DOHH2 (cell line): ENCODE data around the gene RAP2A.

ENCODE experiments used
- EZH2phosphoT487 ChIP-seq: fragments of 200-600 bp; sonication (generic); IDR thresholded peaks from 2 replicates; pipeline ENCODE4 v1.6.1; 2017; ENCODE audit warnings: borderline replicate concordance, mild to moderate bottlenecking, antibody characterized with exemption, low read length, moderate library complexity, mixed read lengths
- TF ChIP-seq, protein P1 (sequence below): fragments of 200-600 bp; sonication (generic); IDR thresholded peaks from one replicate; pipeline ENCODE4 v1.5.1; 2014; ENCODE audit warnings: antibody characterized with exemption, mild to moderate bottlenecking, low read depth, low read length; ENCODE audit not compliant: poor library complexity, severe bottlenecking

DNA sequence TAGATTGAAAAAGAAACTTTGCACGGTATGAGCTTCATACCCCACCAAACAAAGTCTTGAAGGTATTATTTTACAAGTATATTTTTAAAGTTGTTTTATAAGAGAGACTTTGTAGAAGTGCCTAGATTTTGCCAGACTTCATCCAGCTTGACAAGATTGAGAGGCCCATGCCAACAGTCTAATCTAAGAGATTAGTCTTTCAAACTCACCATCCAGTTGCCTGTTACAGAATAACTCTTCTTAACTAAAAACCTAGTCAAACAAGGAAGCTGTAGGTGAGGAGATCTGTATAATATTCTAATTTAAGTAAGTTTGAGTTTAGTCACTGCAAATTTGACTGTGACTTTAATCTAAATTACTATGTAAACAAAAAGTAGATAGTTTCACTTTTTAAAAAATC lies 41.9 kb upstream of the RAP2A start:
- TF ChIP-seq, protein P1, sequence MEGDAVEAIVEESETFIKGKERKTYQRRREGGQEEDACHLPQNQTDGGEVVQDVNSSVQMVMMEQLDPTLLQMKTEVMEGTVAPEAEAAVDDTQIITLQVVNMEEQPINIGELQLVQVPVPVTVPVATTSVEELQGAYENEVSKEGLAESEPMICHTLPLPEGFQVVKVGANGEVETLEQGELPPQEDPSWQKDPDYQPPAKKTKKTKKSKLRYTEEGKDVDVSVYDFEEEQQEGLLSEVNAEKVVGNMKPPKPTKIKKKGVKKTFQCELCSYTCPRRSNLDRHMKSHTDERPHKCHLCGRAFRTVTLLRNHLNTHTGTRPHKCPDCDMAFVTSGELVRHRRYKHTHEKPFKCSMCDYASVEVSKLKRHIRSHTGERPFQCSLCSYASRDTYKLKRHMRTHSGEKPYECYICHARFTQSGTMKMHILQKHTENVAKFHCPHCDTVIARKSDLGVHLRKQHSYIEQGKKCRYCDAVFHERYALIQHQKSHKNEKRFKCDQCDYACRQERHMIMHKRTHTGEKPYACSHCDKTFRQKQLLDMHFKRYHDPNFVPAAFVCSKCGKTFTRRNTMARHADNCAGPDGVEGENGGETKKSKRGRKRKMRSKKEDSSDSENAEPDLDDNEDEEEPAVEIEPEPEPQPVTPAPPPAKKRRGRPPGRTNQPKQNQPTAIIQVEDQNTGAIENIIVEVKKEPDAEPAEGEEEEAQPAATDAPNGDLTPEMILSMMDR: no peak
- no peak for TF ChIP-seq EZH2phosphoT487
